GM12878 (cell line): ENCODE results near the gene SPOP. TPM values are rescaled to one million over a fixed set of nuclear protein-coding genes. Genes with fewer than 3 reads are reported as not detected.

ENCODE experiments used
- ATAC-seq: fragments of 200-7000 bp; cut with Tn5 transposase; 3 replicates; pipeline ENCODE4 v1.9.1; 2020; ENCODE audit warnings: mild to moderate bottlenecking, moderate library complexity
- BruUV-seq: library from RNA; stranded (reverse); fragments of 400-500 nt; replicated peaks from 2 replicates; lab custom pipeline; 2021; lab: Mats Ljungman, UMichigan
- CTCF ChIA-PET: fragments of 300-600 bp; sonication (Branson Sonifier 250); formaldehyde crosslinking; extraction: SDS; loops from one replicate; lab custom pipeline; 2021; ENCODE audit warnings: inconsistent platforms; lab: Yijun Ruan, JAX
- POLR2A ChIA-PET: fragments of 350-600 bp; formaldehyde crosslinking; extraction: SDS; loops from one replicate; lab custom pipeline; 2021; ENCODE audit warnings: inconsistent platforms; lab: Charles Lee
- RAD21 ChIA-PET: fragments of 300-600 bp; sonication (Branson Sonifier 250); formaldehyde crosslinking; loops from one replicate; lab custom pipeline; 2023; ENCODE audit warnings: antibody characterized with exemption; ENCODE audit not compliant: unreplicated experiment; lab: Charles Lee
- SMC1A ChIA-PET: fragments of 300-600 bp; sonication (Branson Sonifier 250); formaldehyde crosslinking; loops from one replicate; lab custom pipeline; 2023; ENCODE audit not compliant: unreplicated experiment, uncharacterized antibody; lab: Charles Lee
- DNase-seq: peaks from one replicate; pipeline ENCODE4 v3.0.0-alpha.2; 2011; ENCODE audit warnings: low read depth, low spot score
- FAIRE-seq: peaks from 3 replicates; lab custom pipeline; 2011; peaks lifted over from hg19 to GRCh38; lab: Jason Lieb, UNC
- H2AFZ ChIP-seq: 2 replicates; pipeline ENCODE4 v1.6.0; 2011; ENCODE audit warnings: low read depth, low read length, control low read depth; ENCODE audit not compliant: control insufficient read depth
- H3K27ac ChIP-seq: 2 replicates; pipeline ENCODE4 v1.5.1; 2011; ENCODE audit warnings: control low read depth; ENCODE audit not compliant: control insufficient read depth, insufficient read depth
- H3K27me3 ChIP-seq, 2 experiments: replicated peaks in 1 of 2; 2 replicates each; pipeline versions ENCODE4 v1.6.0 to v1.6.1; 2011; ENCODE audit warnings: low read length in 1 of 2; ENCODE audit not compliant: control insufficient read depth in 2 of 2, insufficient read depth in 2 of 2
- H3K36me3 ChIP-seq, 2 experiments: 2 replicates each; pipeline ENCODE4 v1.5.1; 2011; ENCODE audit warnings: low read length in 1 of 2; ENCODE audit not compliant: control insufficient read depth in 2 of 2, insufficient read depth in 2 of 2
- H3K4me1 ChIP-seq: 2 replicates; pipeline ENCODE4 v1.6.1; 2011; ENCODE audit warnings: mild to moderate bottlenecking, low read length, moderate library complexity, mixed read lengths; ENCODE audit not compliant: control insufficient read depth, insufficient read depth
- H3K4me2 ChIP-seq: 2 replicates; pipeline ENCODE4 v1.6.0; 2011; ENCODE audit warnings: control low read depth; ENCODE audit not compliant: control insufficient read depth, insufficient read depth
- H3K4me3 ChIP-seq: fragments of 200-600 bp; sonication (generic); 2 replicates; pipeline ENCODE4 v1.5.1; 2016
- H3K79me2 ChIP-seq: 2 replicates; pipeline ENCODE4 v1.6.0; 2011; ENCODE audit warnings: low read length; ENCODE audit not compliant: control insufficient read depth, insufficient read depth
- H3K9ac ChIP-seq: 2 replicates; pipeline ENCODE4 v1.8.0; 2011; ENCODE audit warnings: low read length, control low read depth, mixed read lengths; ENCODE audit not compliant: control insufficient read depth, insufficient read depth
- H3K9me3 ChIP-seq: replicated peaks from 3 replicates; pipeline ENCODE4 v1.5.1; 2011; ENCODE audit warnings: mild to moderate bottlenecking, low read length; ENCODE audit not compliant: control insufficient read depth, insufficient read depth
- H4K20me1 ChIP-seq: 2 replicates; pipeline ENCODE4 v1.6.0; 2011; ENCODE audit not compliant: control insufficient read depth, insufficient read depth
- BACH1 ChIP-seq: fragments of 450-650 bp; IDR thresholded peaks from 2 replicates; pipeline ENCODE4 v1.6.1; 2017; ENCODE audit warnings: mild to moderate bottlenecking, borderline replicate concordance
- CEBPB ChIP-seq, 2 experiments: fragments of 150-350 bp in 1 of 2; IDR thresholded peaks; 2 replicates each; pipeline ENCODE4 v1.6.1; 2012 to 2014; ENCODE audit warnings: low read depth in 2 of 2, low read length in 2 of 2, borderline replicate concordance in 1 of 2, inconsistent platforms in 1 of 2
- HDGF ChIP-seq: fragments of 450-650 bp; IDR thresholded peaks from 2 replicates; pipeline ENCODE4 v1.6.1; 2016; ENCODE audit warnings: antibody characterized with exemption
- IKZF1 ChIP-seq: fragments of 450-650 bp; conservative IDR thresholded peaks from 2 replicates; pipeline ENCODE4 v1.6.1; 2017; ENCODE audit warnings: antibody characterized with exemption, mild to moderate bottlenecking
- IKZF2 ChIP-seq, 2 experiments: fragments of 450-650 bp; IDR thresholded peaks; 2 replicates each; pipeline ENCODE4 v1.6.1; 2017; ENCODE audit warnings: mild to moderate bottlenecking in 2 of 2, moderate library complexity in 2 of 2
- JUNB ChIP-seq: IDR thresholded peaks from 2 replicates; pipeline ENCODE4 v1.6.1; 2016; ENCODE audit warnings: antibody characterized with exemption, mild to moderate bottlenecking
- MEF2A ChIP-seq: IDR thresholded peaks from 2 replicates; pipeline ENCODE4 v1.6.1; 2011; ENCODE audit warnings: low read depth, mild to moderate bottlenecking, low read length, moderate library complexity; ENCODE audit not compliant: insufficient read depth
- MTA2 ChIP-seq: fragments of 450-650 bp; IDR thresholded peaks from 2 replicates; pipeline ENCODE4 v1.6.1; 2016; ENCODE audit warnings: low read depth, mild to moderate bottlenecking, moderate library complexity
- MYB ChIP-seq: fragments of 150-350 bp; IDR thresholded peaks from 2 replicates; pipeline ENCODE4 v1.6.1; 2014; ENCODE audit warnings: mild to moderate bottlenecking, low read depth, low read length, borderline replicate concordance
- NRF1 ChIP-seq: conservative IDR thresholded peaks from 2 replicates; pipeline ENCODE4 v1.6.1; 2011; ENCODE audit warnings: mild to moderate bottlenecking, low read depth, low read length, improper control_type of control experiment
- SIN3A ChIP-seq: IDR thresholded peaks from 2 replicates; pipeline ENCODE4 v1.6.1; 2012; ENCODE audit warnings: low read depth, low read length, improper control_type of control experiment
- SPI1 ChIP-seq: IDR thresholded peaks from 2 replicates; pipeline ENCODE4 v1.6.1; 2011; ENCODE audit warnings: low read depth, mild to moderate bottlenecking, low read length, moderate library complexity, borderline replicate concordance; ENCODE audit not compliant: insufficient read depth
- ZNF207 ChIP-seq: fragments of 450-650 bp; IDR thresholded peaks from 2 replicates; pipeline ENCODE4 v1.6.1; 2014; ENCODE audit warnings: antibody characterized with exemption, mild to moderate bottlenecking, borderline replicate concordance
- ZNF24 ChIP-seq: fragments of 450-650 bp; IDR thresholded peaks from 2 replicates; pipeline ENCODE4 v1.6.1; 2017; ENCODE audit warnings: antibody characterized with exemption, mild to moderate bottlenecking
- ZNF384 ChIP-seq: IDR thresholded peaks from 2 replicates; pipeline ENCODE4 v1.6.1; 2012; ENCODE audit warnings: low read depth, mild to moderate bottlenecking, low read length, improper control_type of control experiment, borderline replicate concordance
- WGBS: methylation state at CpG from one replicate; pipeline ENCODE4 v1.1.6; 2016; ENCODE audit warnings: low lambda C conversion rate; ENCODE audit not compliant: insufficient replicate concordance, insufficient coverage; ENCODE audit errors: missing lambda C conversion rate; 5-methylcytosine and 5-hydroxymethylcytosine counted together
- in situ Hi-C: fragments of 300-500 bp; cut with MboI; formaldehyde crosslinking; loops from 9 replicates; pipeline ENCODE4 v1.14.3; 2018; ENCODE audit warnings: mixed read lengths
- intact Hi-C: fragments of 100-400 bp; cut with micrococcal nuclease; formaldehyde crosslinking; loops from one replicate; pipeline ENCODE4 v1.14.2; 2022; ENCODE audit not compliant: unreplicated experiment
- polyA plus RNA-seq, 11 experiments: library from polyadenylated mRNA; depleted of rRNA in 4 of 11; unstranded in 6 of 11; stranded (reverse) in 5 of 11; fragments of >200 nt; fragmentation: Nextera tagmentation in 4 of 11; fragmentation: Illumina TruSeq in 1 of 11; extraction: Ambion mirVana in 4 of 11; extraction: Trizol in 1 of 11; gene quantifications; 1 replicate in 1 of 11; 2 replicates in 10 of 11; pipeline versions ENCODE4 v1.2.1 to v1.2.3, GENCODE V29; 2011 to 2016; ENCODE audit warnings: inconsistent platforms in 2 of 11, missing spikeins in 2 of 11, low read depth in 1 of 11
- total RNA-seq, 4 experiments: library from RNA; depleted of rRNA in 3 of 4; stranded (reverse); fragments of >200 nt in 3 of 4; fragmentation: Illumina TruSeq in 1 of 4; extraction: Trizol in 1 of 4; gene quantifications; 2 replicates each; pipeline versions ENCODE4 v1.2.1 to v1.2.3, GENCODE V29; 2013 to 2021
- TF ChIP-seq, protein P1 (sequence below): fragments of 450-650 bp; IDR thresholded peaks from 2 replicates; pipeline ENCODE4 v1.6.1; 2018; ENCODE audit warnings: mild to moderate bottlenecking, low read depth, moderate library complexity; ENCODE audit not compliant: partially characterized antibody
- TF ChIP-seq, protein P2 (sequence below): IDR thresholded peaks from 2 replicates; pipeline ENCODE4 v1.6.1; 2012; ENCODE audit warnings: low read length, inconsistent platforms
- TF ChIP-seq, protein P3 (sequence below): IDR thresholded peaks from 2 replicates; pipeline ENCODE4 v1.6.1; 2011; ENCODE audit warnings: borderline replicate concordance, low read depth, mild to moderate bottlenecking, moderate library complexity, low read length; ENCODE audit not compliant: insufficient read depth, poor library complexity, severe bottlenecking

Gene SPOP
- total and polyA plus RNA-seq, 10 of the 15 experiments (the other 5 are each of a cell fraction or from before 2014, with no cell fraction given), result 35.1 to 80.4 (median 44.7) TPM

DNA sequence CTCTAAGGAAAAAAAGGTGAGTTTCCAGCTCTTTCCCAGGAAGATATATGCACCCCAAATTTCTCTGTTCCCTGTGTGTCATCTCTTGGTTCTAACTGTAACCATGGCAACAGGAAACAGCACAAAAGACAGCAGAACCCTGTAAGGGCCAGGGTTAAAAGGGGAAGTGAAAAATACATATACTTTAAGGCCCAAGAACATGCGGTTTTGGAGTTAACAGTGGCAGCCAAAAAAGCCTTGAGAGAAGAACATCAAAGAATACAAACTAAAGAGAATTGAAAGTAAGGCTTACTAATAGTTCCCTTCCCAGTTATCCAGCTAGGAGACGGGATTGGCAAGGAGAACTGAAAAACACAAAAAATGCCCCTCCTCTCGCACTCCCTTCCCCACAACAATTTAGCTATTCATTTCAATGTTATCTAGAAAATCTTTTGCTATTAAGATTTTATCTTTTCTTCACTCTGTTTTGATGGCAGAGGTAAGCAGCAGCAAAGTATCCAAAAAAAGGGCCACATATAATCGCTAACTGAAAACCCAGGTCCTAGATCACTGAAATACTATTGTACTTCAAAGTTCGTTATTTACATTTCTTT, 1.5 kb downstream of the SPOP start:
- peak; percentile 81 for ATAC-seq
- H3K79me2 ChIP-seq, result peaks cover 51% of the 10 kb centered on the region
- peaks cover 3% of the 10 kb centered on the region; the same call in 1 of the 2 replicates for H4K20me1 ChIP-seq
- POLR2A ChIA-PET, result interaction anchor here (0.8 to 1.6 kb wide), 5 partner anchors 20 to 759 kb away, joined by 4 to 9 read pairs (median 4); no protein-coding TSS in a partner anchor
- RAD21 ChIA-PET, result interaction anchor here (0.7 to 1.4 kb wide), 8 partner anchors 26 to 110 kb away, joined by 3 to 7 read pairs (median 3); no protein-coding TSS in a partner anchor
- BruUV-seq, result no TSS peak
- peak overlapping the region; percentile 83 for H3K9ac ChIP-seq
- peak; percentile 95 for FAIRE-seq
- SMC1A ChIA-PET, result interaction anchor here (0.6 to 2.1 kb wide), 13 partner anchors 15 to 110 kb away, joined by 3 to 11 read pairs (median 4); no protein-coding TSS in a partner anchor
- no peaks in the 10 kb centered on the region for H3K9me3 ChIP-seq
- no peaks in the 10 kb centered on the region for H3K27me3 ChIP-seq
- peaks cover 4% of the 10 kb centered on the region; the same call in 1 of the 2 replicates for H3K4me1 ChIP-seq
- H3K36me3 ChIP-seq, result no peaks in the 10 kb centered on the region; a peak in 1 of 4 replicates
- no peak overlapping the region for H2AFZ ChIP-seq
- in situ Hi-C loops (no loop called here), intact Hi-C loops (loop anchor here (5.0 kb wide), 1 partner anchor 39 kb away; no protein-coding TSS in a partner anchor)
- DNase-seq, result peak; percentile 85
- H3K27ac ChIP-seq, result peak overlapping the region; percentile 89
- peak overlapping the region; percentile 95 for H3K4me2 ChIP-seq
- CTCF ChIA-PET, result interaction anchor here (0.6 to 2.6 kb wide), 9 partner anchors 14 to 122 kb away, joined by 3 to 7 read pairs (median 4); no protein-coding TSS in a partner anchor
- H3K4me3 ChIP-seq, result peak overlapping the region; percentile 80
- 0% methylated on average over 5 of the region's 5 CpGs for WGBS
- TF ChIP-seq ZNF384 (no peak), ZNF24 (peak; percentile 48; the same call in 1 of the 2 replicates), BACH1 (peak; percentile 57; the same call in 1 of the 2 replicates), SIN3A (peak; percentile 41; the same call in 1 of the 2 replicates), SPI1 (peak; percentile 100), NRF1 (no peak), IKZF2 (IDR thresholded peaks at IDR 0.05) (peak; percentile 100), CEBPB (IDR thresholded peaks at IDR 0.05; ENCODE audit: borderline replicate concordance in 1 of 2, low read depth in 2 of 2, low read length in 2 of 2) (no peak), HDGF (no peak), IKZF1 (peak; percentile 100), JUNB (peak; percentile 50), ZNF207 (no peak; the same call in 1 of the 2 replicates), MTA2 (peak; percentile 88), MYB (no peak), MEF2A (peak; percentile 50; the same call in 1 of the 2 replicates)
- TF ChIP-seq, protein P1, sequence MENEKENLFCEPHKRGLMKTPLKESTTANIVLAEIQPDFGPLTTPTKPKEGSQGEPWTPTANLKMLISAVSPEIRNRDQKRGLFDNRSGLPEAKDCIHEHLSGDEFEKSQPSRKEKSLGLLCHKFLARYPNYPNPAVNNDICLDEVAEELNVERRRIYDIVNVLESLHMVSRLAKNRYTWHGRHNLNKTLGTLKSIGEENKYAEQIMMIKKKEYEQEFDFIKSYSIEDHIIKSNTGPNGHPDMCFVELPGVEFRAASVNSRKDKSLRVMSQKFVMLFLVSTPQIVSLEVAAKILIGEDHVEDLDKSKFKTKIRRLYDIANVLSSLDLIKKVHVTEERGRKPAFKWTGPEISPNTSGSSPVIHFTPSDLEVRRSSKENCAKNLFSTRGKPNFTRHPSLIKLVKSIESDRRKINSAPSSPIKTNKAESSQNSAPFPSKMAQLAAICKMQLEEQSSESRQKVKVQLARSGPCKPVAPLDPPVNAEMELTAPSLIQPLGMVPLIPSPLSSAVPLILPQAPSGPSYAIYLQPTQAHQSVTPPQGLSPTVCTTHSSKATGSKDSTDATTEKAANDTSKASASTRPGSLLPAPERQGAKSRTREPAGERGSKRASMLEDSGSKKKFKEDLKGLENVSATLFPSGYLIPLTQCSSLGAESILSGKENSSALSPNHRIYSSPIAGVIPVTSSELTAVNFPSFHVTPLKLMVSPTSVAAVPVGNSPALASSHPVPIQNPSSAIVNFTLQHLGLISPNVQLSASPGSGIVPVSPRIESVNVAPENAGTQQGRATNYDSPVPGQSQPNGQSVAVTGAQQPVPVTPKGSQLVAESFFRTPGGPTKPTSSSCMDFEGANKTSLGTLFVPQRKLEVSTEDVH, result no peak
- TF ChIP-seq, protein P2, sequence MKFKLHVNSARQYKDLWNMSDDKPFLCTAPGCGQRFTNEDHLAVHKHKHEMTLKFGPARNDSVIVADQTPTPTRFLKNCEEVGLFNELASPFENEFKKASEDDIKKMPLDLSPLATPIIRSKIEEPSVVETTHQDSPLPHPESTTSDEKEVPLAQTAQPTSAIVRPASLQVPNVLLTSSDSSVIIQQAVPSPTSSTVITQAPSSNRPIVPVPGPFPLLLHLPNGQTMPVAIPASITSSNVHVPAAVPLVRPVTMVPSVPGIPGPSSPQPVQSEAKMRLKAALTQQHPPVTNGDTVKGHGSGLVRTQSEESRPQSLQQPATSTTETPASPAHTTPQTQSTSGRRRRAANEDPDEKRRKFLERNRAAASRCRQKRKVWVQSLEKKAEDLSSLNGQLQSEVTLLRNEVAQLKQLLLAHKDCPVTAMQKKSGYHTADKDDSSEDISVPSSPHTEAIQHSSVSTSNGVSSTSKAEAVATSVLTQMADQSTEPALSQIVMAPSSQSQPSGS, result 0 out of 2 replicates have a peak, but pooled peaks have one; percentile 43
- TF ChIP-seq, protein P3, sequence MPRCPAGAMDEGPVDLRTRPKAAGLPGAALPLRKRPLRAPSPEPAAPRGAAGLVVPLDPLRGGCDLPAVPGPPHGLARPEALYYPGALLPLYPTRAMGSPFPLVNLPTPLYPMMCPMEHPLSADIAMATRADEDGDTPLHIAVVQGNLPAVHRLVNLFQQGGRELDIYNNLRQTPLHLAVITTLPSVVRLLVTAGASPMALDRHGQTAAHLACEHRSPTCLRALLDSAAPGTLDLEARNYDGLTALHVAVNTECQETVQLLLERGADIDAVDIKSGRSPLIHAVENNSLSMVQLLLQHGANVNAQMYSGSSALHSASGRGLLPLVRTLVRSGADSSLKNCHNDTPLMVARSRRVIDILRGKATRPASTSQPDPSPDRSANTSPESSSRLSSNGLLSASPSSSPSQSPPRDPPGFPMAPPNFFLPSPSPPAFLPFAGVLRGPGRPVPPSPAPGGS, result no peak
